NT2/D1 (cell line): Measurements from ENCODE around the gene PZP.

Experiments
- SUZ12 ChIP-seq: IDR thresholded peaks from 2 replicates; pipeline ENCODE4 v1.6.1; 2011; ENCODE audit not compliant: insufficient read length, insufficient read depth; ENCODE audit errors: extremely low read depth
- YY1 ChIP-seq: IDR thresholded peaks from 2 replicates; pipeline ENCODE4 v1.6.1; 2011; ENCODE audit not compliant: insufficient read length, insufficient read depth

GRCh38 chr12:9108504-9109212 is 99.5 kb downstream of the PZP start:
- TF ChIP-seq YY1 (no peak), SUZ12 (no peak)
